Measurements from ENCODE around the gene AGRN. TPM values are rescaled to one million over a fixed set of nuclear protein-coding genes. Genes with fewer than 3 reads are reported as not detected.
A peak's percentile ranks its signal among the peaks of the same experiment; 100 is the strongest.

Gene AGRN
- total RNA-seq, 1 experiment from 2014 or later: 126 TPM

DNA sequence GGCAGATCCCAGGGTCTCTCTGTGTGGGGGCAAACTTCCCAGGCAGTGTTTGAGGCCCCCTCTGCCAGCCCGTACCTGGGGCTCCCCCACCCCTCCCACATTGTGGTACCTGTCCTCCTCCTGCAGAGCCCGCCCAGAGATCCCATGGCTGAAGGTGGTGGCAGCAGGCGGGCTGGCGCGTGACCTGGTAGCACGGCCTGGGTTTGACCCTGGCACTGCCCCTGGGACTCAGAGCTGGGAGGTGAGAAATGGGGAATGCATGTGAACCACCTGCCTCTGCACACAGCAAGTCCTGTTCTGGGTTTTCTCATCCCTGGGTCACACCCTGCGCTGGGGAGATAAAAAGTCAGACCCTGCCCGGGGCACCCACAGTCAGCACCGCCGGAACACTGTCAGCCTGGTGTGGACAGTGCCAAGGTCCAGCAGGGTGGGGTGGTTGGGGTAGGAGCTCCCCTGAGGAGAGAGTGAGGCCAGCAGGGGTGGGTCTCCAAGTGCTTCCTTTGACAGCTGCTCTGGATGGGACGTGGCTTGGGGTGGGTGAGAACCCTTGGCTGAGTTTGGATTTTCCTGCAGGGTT, 11.8 kb downstream of the AGRN start:
- DNase-seq: no peak
- Histone ChIP-seq H3K27me3 (ENCODE audit: control insufficient read depth, insufficient read depth, low read length) (peaks cover 11% of the 10 kb centered on the region), H3K4me3 (ENCODE audit: insufficient read depth, low read depth, low read length) (no peak overlapping the region), H3K36me3 (replicated peaks; ENCODE audit: control insufficient read depth, insufficient read depth, low read length) (no peaks in the 10 kb centered on the region)

DNA sequence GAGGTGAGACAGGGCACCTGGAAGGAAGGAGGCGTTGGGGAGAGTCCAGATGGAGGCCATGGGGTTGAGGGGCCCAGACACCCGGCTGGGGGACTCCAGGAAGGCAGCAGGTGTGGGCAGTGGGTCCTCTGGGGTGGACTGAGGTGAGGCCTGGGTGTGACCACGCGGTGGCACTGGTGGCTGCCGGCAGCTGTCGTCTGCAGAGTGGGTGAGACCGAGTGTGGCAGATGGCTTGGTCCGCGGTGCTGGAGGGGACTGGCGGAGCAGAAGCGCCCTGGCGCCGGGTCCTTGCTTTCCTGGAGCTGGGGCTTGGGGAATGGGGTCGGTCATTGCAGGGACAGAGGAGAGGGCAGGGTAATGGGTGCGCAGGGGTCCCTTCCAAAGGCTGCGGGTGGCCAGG, 12.5 kb downstream of the AGRN start:
- Histone ChIP-seq H3K4me3 (ENCODE audit: insufficient read depth, low read depth, low read length) (peak overlapping the region; percentile 31), H3K27me3 (ENCODE audit: control insufficient read depth, insufficient read depth, low read length) (peaks cover 11% of the 10 kb centered on the region), H3K36me3 (replicated peaks; ENCODE audit: control insufficient read depth, insufficient read depth, low read length) (no peaks in the 10 kb centered on the region; the same call in 1 of the 2 replicates)
- DNase-seq: no peak

GRCh38 chr1:1033009-1033587, 13.2 kb downstream of the AGRN start:
- Histone ChIP-seq H3K27me3 (ENCODE audit: control insufficient read depth, insufficient read depth, low read length) (peaks cover 14% of the 10 kb centered on the region), H3K4me3 (ENCODE audit: insufficient read depth, low read depth, low read length) (peak overlapping the region; percentile 44), H3K36me3 (replicated peaks; ENCODE audit: control insufficient read depth, insufficient read depth, low read length) (no peaks in the 10 kb centered on the region; the same call in 1 of the 2 replicates)
- peak; percentile 99 for DNase-seq

DNA sequence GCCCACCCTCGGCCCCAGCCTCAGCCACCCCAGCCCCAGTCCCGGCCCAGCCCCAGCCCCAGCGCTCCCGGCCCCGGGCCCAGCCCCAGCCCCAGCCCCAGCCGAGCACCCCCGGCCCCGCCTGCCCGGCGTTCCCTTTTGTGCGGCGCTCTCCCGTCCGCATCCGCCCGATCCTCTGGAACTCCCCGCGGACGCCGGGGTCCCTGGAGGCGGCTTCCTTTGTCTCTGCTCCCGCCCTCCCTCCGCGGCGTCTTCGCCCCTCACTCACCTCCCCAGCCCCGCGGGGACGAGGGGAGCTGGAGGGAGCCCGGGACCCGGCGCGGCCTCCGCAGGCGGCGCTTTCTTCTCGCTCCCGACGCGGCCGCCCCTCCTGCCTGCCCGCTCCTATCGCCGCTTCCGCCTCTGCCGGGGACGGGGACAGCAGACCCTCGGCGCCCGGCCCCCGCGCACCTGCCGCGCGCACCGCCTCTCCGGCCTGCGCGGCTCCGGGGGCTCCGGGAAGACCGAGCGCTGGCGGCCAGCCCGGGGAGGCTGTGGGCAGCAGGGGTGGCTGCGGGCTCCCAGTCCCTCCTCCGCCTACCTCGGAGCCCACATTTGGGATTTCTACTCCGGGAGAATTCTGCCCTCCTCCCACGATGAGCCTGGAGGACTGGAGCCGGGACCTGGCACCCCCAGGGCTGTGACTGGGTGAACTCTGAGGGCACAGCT, 14.0 kb downstream of the AGRN start:
- no peaks in the 10 kb centered on the region; the same call in 1 of the 2 replicates for H3K36me3 ChIP-seq (replicated peaks; ENCODE audit: control insufficient read depth, insufficient read depth, low read length)
- H3K4me3 ChIP-seq (ENCODE audit: insufficient read depth, low read depth, low read length): peak overlapping the region; percentile 48
- DNase-seq: peak; percentile 89
- peaks cover 22% of the 10 kb centered on the region for H3K27me3 ChIP-seq (ENCODE audit: control insufficient read depth, insufficient read depth, low read length)

DNA sequence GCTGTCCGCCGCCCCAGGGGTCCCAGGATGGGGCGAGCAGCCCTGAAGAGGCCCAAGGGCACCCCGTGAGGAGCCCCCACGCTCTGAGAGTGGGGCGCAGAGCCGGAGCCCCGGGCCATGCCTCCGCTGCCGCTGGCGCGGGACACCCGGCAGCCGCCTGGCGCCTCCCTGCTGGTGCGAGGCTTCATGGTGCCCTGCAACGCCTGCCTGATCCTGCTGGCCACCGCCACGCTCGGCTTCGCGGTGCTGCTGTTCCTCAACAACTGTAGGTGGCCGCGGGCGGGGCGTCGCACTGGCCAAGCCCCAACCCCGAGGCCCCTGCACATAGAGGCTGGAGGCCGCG, 14.5 kb downstream of the AGRN start:
- peaks cover 26% of the 10 kb centered on the region for H3K27me3 ChIP-seq (ENCODE audit: control insufficient read depth, insufficient read depth, low read length)
- H3K36me3 ChIP-seq (replicated peaks; ENCODE audit: control insufficient read depth, insufficient read depth, low read length): no peaks in the 10 kb centered on the region; the same call in 1 of the 2 replicates
- DNase-seq: peak; percentile 83
- H3K4me3 ChIP-seq (ENCODE audit: insufficient read depth, low read depth, low read length): peak overlapping the region; percentile 48

DNA sequence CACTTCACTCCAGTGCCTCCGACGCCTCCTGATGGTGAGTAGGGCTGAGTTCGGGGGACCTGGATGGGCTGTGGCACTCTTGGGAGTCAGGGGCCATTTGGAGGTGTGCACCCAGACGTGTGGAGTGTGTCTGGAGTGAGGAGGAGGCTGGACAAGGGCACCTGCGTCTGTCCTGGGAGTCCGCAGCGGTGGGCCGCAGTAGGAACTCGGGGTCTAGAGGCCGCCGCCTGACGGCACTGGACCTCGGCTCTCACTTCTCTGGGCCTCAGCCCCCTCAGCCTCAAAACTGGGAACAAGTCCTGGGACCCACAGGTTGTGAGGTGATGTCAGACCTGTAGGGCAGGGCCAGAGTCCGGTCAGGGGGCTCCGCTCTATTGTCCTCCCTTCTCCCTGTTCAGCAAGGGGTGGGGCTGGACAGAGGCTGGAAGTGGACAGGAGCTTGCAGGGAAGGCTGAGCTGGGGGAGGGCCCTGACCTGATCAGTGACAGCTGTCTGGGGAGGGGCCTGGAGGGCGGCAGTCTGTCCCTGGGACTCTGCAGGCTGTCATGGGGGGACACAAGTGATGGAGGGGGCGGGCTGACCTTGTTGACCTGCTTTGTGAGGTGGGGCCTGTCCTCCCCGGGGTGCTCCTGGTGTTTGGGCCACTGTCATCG, 15.5 kb downstream of the AGRN start:
- no peak for DNase-seq
- Histone ChIP-seq H3K4me3 (ENCODE audit: insufficient read depth, low read depth, low read length) (no peak overlapping the region), H3K27me3 (ENCODE audit: control insufficient read depth, insufficient read depth, low read length) (peaks cover 35% of the 10 kb centered on the region)

GRCh38 chr1:1037366-1038327, 17.7 kb downstream of the AGRN start:
- peaks cover 38% of the 10 kb centered on the region for H3K27me3 ChIP-seq (ENCODE audit: control insufficient read depth, insufficient read depth, low read length)
- DNase-seq: no peak
- no peaks in the 10 kb centered on the region; the same call in 1 of the 2 replicates for H3K36me3 ChIP-seq (replicated peaks; ENCODE audit: control insufficient read depth, insufficient read depth, low read length)
- H3K4me3 ChIP-seq (ENCODE audit: insufficient read depth, low read depth, low read length): no peak overlapping the region

More for the DNA sequence above, 15.5 kb downstream of the AGRN start:
- no peaks in the 10 kb centered on the region; the same call in 1 of the 2 replicates for H3K36me3 ChIP-seq (replicated peaks; ENCODE audit: control insufficient read depth, insufficient read depth, low read length)

DNA sequence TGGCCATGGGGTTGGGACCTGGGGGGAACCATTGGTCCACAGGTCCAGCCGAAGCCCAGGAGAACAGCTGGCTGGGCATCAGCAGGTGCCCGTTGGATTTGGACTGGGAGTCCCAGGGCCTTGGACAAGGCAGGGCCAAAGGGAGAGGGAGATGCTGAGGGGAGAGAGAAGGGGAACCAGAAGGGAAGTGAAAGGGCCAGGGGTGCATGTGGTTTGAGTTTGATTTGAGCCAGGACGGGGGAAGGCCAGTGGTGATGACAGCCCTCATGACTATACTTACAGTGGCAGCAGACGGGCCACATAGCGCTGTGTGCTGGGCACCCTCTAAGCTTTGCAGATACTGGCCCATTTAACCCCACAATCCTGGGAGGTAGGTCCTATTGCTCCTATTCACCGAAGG, 18.8 kb downstream of the AGRN start:
- no peak for DNase-seq
- peaks cover 37% of the 10 kb centered on the region for H3K27me3 ChIP-seq (ENCODE audit: control insufficient read depth, insufficient read depth, low read length)
- H3K4me3 ChIP-seq (ENCODE audit: insufficient read depth, low read depth, low read length): no peak overlapping the region
- H3K36me3 ChIP-seq (replicated peaks; ENCODE audit: control insufficient read depth, insufficient read depth, low read length): no peaks in the 10 kb centered on the region; the same call in none of the 2 replicates

GRCh38 chr1:1039145-1039910, 19.4 kb downstream of the AGRN start:
- peaks cover 32% of the 10 kb centered on the region for H3K27me3 ChIP-seq (ENCODE audit: control insufficient read depth, insufficient read depth, low read length)
- H3K4me3 ChIP-seq (ENCODE audit: insufficient read depth, low read depth, low read length): no peak overlapping the region
- H3K36me3 ChIP-seq (replicated peaks; ENCODE audit: control insufficient read depth, insufficient read depth, low read length): no peaks in the 10 kb centered on the region; the same call in none of the 2 replicates

GRCh38 chr1:1040004-1040991, 20.4 kb downstream of the AGRN start:
- peak; percentile 100 for DNase-seq
- Histone ChIP-seq H3K27me3 (ENCODE audit: control insufficient read depth, insufficient read depth, low read length) (peaks cover 28% of the 10 kb centered on the region), H3K36me3 (replicated peaks; ENCODE audit: control insufficient read depth, insufficient read depth, low read length) (peaks cover 4% of the 10 kb centered on the region), H3K4me3 (ENCODE audit: insufficient read depth, low read depth, low read length) (peak overlapping the region; percentile 37)

More at GRCh38 chr1:1039145-1039910, 19.4 kb downstream of the AGRN start:
- DNase-seq: no peak

DNA sequence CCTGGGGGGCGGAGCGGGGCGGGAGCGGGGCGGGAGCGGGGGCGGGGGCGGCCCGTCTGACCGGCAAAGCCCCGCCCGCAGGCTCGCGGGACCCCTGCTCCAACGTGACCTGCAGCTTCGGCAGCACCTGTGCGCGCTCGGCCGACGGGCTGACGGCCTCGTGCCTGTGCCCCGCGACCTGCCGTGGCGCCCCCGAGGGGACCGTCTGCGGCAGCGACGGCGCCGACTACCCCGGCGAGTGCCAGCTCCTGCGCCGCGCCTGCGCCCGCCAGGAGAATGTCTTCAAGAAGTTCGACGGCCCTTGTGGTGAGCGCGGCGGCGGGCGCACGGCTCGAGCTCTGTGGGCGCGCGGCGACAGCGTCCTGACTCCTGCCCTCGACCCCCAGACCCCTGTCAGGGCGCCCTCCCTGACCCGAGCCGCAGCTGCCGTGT, 21.2 kb downstream of the AGRN start:
- Histone ChIP-seq H3K36me3 (replicated peaks; ENCODE audit: control insufficient read depth, insufficient read depth, low read length) (peaks cover 8% of the 10 kb centered on the region), H3K4me3 (ENCODE audit: insufficient read depth, low read depth, low read length) (peak overlapping the region; percentile 34), H3K27me3 (ENCODE audit: control insufficient read depth, insufficient read depth, low read length) (peaks cover 28% of the 10 kb centered on the region)
- peak; percentile 98 for DNase-seq

- DNase-seq: no peak
- Histone ChIP-seq H3K27me3 (ENCODE audit: control insufficient read depth, insufficient read depth, low read length) (peaks cover 27% of the 10 kb centered on the region), H3K36me3 (replicated peaks; ENCODE audit: control insufficient read depth, insufficient read depth, low read length) (peaks cover 9% of the 10 kb centered on the region), H3K4me3 (ENCODE audit: insufficient read depth, low read depth, low read length) (no peak overlapping the region)
Measured at GRCh38 chr1:1041873-1042272, 22.0 kb downstream of the AGRN start.
